Ramos (cell line): ENCODE data around the gene TMEM121.

Experiments used
- in situ Hi-C: fragments of 300-500 bp; cut with MboI; formaldehyde crosslinking; loops from one replicate; pipeline ENCODE4 v1.14.3; 2022; ENCODE audit warnings: low sequenced_read_pairs; ENCODE audit not compliant: unreplicated experiment

Gene TMEM121

GRCh38 chr14:105496831-105497591 lies 29.4 kb upstream of the TMEM121 start:
- in situ Hi-C loops: no loop called here

- in situ Hi-C loops: no loop called here
Observed at GRCh38 chr14:105497671-105498429, 28.5 kb upstream of the TMEM121 start.

GRCh38 chr14:105498430-105499255 lies 27.7 kb upstream of the TMEM121 start:
- in situ Hi-C loops: no loop called here

- in situ Hi-C loops: no loop called here
Observed at GRCh38 chr14:105499256-105500035, 26.9 kb upstream of the TMEM121 start.

GRCh38 chr14:105500036-105500725 lies 26.2 kb upstream of the TMEM121 start:
- in situ Hi-C loops: no loop called here

- in situ Hi-C loops: no loop called here
Observed at GRCh38 chr14:105500726-105501101, 25.7 kb upstream of the TMEM121 start.

GRCh38 chr14:105501504-105502291 lies 24.7 kb upstream of the TMEM121 start:
- in situ Hi-C loops: no loop called here

- in situ Hi-C loops: no loop called here
Observed at GRCh38 chr14:105502446-105503295, 23.7 kb upstream of the TMEM121 start.

GRCh38 chr14:105503296-105503640 lies 23.1 kb upstream of the TMEM121 start:
- in situ Hi-C loops: no loop called here

- in situ Hi-C loops: no loop called here
Observed at GRCh38 chr14:105503935-105504692, 22.3 kb upstream of the TMEM121 start.

- in situ Hi-C loops: no loop called here
Observed at GRCh38 chr14:105505101-105505500, 21.3 kb upstream of the TMEM121 start.

- in situ Hi-C loops: no loop called here
Observed at GRCh38 chr14:105507247-105507646, 19.1 kb upstream of the TMEM121 start.

GRCh38 chr14:105508069-105508468 lies 18.3 kb upstream of the TMEM121 start:
- in situ Hi-C loops: no loop called here

GRCh38 chr14:105508601-105509000 lies 17.8 kb upstream of the TMEM121 start:
- in situ Hi-C loops: no loop called here

GRCh38 chr14:105517096-105517495 lies 9.3 kb upstream of the TMEM121 start:
- in situ Hi-C loops: loop anchor here (5.0 kb wide), 1 partner anchor 145 kb away; no protein-coding TSS in a partner anchor

GRCh38 chr14:105519946-105520698 lies 6.3 kb upstream of the TMEM121 start:
- in situ Hi-C loops: loop anchor here (5.0 kb wide), 1 partner anchor 148 kb away; no protein-coding TSS in a partner anchor
